GM19372 (cell line): ENCODE data around the gene ARMH2.

Experiments
- ATAC-seq: cut with Tn5 transposase; IDR thresholded peaks from one replicate; pipeline ENCODE4 v1.9.1; 2021; ENCODE audit warnings: mild to moderate bottlenecking, low read depth, moderate library complexity; ENCODE audit not compliant: unreplicated experiment

Gene ARMH2

GRCh38 chr6:24798740-24799540, at the start of gene ARMH2:
Gene ARMH2, minus strand, starts transcription at chr6:24798917. Its CDS starts 60 bp downstream, at chr6:24798857.
- no peak for ATAC-seq

DNA sequence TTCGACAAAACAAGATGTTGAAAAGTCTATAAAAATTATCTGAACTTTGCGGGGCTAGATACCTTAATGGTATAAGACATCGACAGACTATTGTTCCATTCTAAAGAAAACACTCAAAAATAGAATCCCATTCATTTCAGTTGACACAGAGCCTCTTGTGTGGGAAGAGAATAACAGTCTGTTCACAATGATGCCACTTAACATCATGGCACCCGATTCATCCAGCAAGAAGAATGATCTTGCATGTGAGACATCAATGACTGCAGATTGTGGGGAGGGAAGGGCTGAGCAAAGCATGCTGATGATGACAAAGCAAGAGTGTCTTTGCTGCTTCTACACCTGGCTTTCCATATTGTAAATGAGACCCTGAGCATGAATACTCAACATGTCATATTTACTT, 49.7 kb upstream of the ARMH2 start:
- ATAC-seq: no peak

- no peak for ATAC-seq
Measured at GRCh38 chr6:24847402-24847801, 48.7 kb upstream of the ARMH2 start.

DNA sequence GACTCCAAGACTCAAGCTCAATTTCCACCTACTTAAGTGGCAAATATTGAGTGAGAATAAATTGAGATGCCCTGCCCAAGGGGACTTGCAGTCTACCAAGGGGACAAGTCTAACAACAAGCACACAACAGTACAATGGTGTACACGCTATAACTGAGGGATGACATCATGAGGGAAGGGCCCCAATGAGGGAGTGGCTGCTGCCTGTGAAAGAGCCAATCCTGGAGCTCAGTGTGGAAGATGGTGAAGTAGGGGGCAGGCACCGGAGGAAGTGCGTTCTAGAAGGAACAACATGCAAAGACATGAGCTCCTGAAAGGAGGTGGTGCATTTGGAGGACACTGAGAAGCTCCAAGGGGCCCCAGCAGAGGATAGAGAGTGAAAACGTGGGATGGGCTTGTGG, 46.9 kb upstream of the ARMH2 start:
- ATAC-seq: no peak

- ATAC-seq: no peak
Measured at GRCh38 chr6:24844903-24845302, 46.2 kb upstream of the ARMH2 start.

DNA sequence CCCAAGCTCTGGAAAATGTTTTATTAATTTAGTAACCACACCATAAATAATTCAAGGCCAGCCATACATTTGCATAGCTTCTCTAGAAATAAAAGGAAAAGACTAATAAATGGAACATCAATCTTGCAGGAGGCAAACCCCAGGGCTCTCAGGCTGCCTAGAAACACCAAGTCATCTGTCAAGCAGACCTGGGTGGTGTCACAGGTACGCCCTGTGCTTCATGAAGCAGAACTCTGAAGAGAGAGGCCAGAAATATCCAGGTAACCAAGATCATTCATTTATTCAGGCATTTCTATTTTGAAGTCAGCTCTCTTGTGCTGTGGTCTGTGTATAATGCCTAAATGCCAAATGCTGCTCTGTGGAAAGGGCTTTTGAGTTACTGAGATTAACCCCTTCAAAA, 45.3 kb upstream of the ARMH2 start:
- ATAC-seq: no peak

GRCh38 chr6:24840187-24840586, 41.5 kb upstream of the ARMH2 start:
- no peak for ATAC-seq

GRCh38 chr6:24838994-24839393, 40.3 kb upstream of the ARMH2 start:
- ATAC-seq: no peak

- ATAC-seq: no peak
Measured at GRCh38 chr6:24838081-24838480, 39.4 kb upstream of the ARMH2 start.

- ATAC-seq: no peak
Measured at GRCh38 chr6:24836109-24836508, 37.4 kb upstream of the ARMH2 start.

GRCh38 chr6:24833711-24834386, 35.1 kb upstream of the ARMH2 start:
- ATAC-seq: no peak

GRCh38 chr6:24832794-24833193, 34.1 kb upstream of the ARMH2 start:
- ATAC-seq: no peak

- ATAC-seq: no peak
Measured at GRCh38 chr6:24831771-24832716, 33.3 kb upstream of the ARMH2 start.

GRCh38 chr6:24829657-24830056, 30.9 kb upstream of the ARMH2 start:
- ATAC-seq: no peak

DNA sequence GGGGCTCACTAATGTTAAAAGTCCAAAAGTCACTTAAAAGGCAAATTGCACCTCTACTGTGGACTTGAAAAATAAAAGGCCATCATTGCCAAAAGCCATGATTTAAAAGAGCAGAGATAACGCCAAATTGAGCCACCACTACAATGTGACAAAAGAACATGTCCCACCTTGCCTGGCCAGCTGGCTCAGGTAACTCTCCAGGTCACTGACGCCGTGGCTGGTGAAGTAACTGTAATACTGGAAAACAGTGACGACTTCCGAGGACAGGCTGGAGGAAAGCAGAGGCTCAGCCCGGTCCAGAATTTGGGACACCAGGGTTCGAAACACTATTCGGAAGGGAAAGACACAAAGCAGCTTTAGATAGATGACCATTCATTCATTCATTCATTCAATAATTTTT, 29.3 kb upstream of the ARMH2 start:
- no peak for ATAC-seq

DNA sequence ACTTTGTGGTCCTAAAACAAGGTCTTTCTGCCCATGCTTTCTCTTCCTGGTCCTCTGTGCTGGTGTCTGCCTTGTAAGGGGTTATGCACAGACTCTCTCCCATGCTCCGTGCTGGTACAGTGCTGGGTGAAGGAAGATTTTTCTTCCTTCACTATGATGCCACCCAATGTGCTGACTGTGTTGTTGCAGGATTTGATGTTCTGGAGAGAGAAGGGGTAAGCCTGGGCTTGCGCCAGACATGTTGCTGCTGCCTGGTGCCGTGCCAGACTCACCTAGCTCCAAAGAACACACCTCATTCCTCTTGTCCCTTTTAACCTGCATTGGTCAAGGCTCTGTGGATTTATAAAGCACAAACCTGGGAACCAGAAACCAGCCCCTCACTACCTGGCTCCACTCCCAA, 28.4 kb upstream of the ARMH2 start:
- ATAC-seq: no peak

- ATAC-seq: no peak
Measured at GRCh38 chr6:24825130-24825630, 26.5 kb upstream of the ARMH2 start.

GRCh38 chr6:24824142-24824938, 25.6 kb upstream of the ARMH2 start:
- no peak for ATAC-seq

DNA sequence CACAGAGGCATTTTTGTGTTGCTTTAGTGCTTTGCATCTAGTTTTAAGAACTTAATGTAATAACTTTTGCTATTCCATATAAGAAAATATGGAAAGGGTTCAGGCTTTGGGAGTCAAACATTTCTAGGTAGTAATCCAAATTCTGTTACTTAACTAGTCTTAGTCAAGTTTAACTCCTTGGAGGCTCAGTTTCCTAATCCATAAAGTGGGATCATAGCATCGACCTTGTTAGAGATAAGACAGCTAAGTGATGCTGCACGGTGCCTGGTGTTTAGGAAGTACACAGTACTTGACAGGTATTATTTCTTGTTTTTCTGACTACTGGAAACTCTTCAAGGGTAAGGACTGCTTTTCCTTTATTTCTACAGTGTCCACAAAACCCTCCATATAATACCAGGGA, 24.5 kb upstream of the ARMH2 start:
- no peak for ATAC-seq

DNA sequence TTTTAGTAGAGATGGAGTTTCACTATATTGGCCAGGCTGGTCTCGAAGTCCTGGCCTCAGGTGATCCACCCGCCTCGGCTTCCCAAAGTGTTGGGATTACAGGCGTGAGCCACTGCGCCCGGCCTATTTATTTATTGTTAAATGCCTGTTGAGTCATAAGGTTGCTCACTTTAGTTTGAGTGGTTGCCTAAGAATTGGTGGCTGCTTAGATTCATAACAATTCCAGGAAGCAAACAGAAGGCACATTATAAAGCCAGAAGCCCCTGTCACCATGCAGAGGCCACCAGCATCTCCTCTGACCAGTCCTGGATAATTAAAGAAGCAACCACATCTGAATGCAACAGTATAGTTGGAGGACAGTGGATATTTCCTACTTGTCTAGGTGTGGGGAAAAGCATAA, 24.0 kb upstream of the ARMH2 start:
- no peak for ATAC-seq
